PC-3 (cell line): Measurements from ENCODE around the gene TMEFF2. TPM values are rescaled to one million over a fixed set of nuclear protein-coding genes. Genes with fewer than 3 reads are reported as not detected.

Source experiments
- ATAC-seq: fragments of 200-7000 bp; cut with Tn5 transposase; 2 replicates; pipeline ENCODE4 v1.9.1; 2020; ENCODE audit warnings: mild to moderate bottlenecking, moderate library complexity
- BruUV-seq: library from RNA; stranded (reverse); fragments of 400-500 nt; replicated peaks from 2 replicates; lab custom pipeline; 2021; lab: Mats Ljungman, UMichigan
- CTCF ChIA-PET: fragments of 300-600 bp; sonication (Branson Sonifier 250); formaldehyde crosslinking; loops from one replicate; lab custom pipeline; 2022; ENCODE audit warnings: antibody characterized with exemption; lab: Charles Lee
- POLR2A ChIA-PET: fragments of 300-600 bp; sonication (Branson Sonifier 250); formaldehyde crosslinking; loops from one replicate; lab custom pipeline; 2022; ENCODE audit warnings: antibody characterized with exemption; ENCODE audit not compliant: unreplicated experiment; lab: Charles Lee
- DNase-seq: peaks from one replicate; pipeline ENCODE4 v3.0.0-alpha.2; 2015
- H2AFZ ChIP-seq: fragments of 300-600 bp; sonication (generic); 2 replicates; pipeline ENCODE4 v1.6.0; 2016; ENCODE audit warnings: antibody characterized with exemption, low read length
- H3F3A ChIP-seq: fragments of 300-600 bp; sonication (generic); one replicate; pipeline ENCODE4 v1.6.0; 2017; ENCODE audit warnings: antibody characterized with exemption, low read length, control low read depth, mild to moderate bottlenecking; ENCODE audit not compliant: unreplicated experiment
- H3K27ac ChIP-seq: fragments of 300-600 bp; sonication (generic); 2 replicates; pipeline ENCODE4 v1.5.1; 2016; ENCODE audit warnings: mild to moderate bottlenecking, low read length
- H3K27me3 ChIP-seq: fragments of 300-600 bp; sonication (generic); 2 replicates; pipeline ENCODE4 v1.6.1; 2016; ENCODE audit warnings: low read length, mixed read lengths
- H3K36me3 ChIP-seq: fragments of 300-600 bp; sonication (generic); 2 replicates; pipeline ENCODE4 v1.6.1; 2016; ENCODE audit warnings: low read depth, mixed run types, low read length, mixed read lengths
- H3K4me1 ChIP-seq: fragments of 300-600 bp; sonication (generic); 2 replicates; pipeline ENCODE4 v1.5.1; 2016; ENCODE audit warnings: low read length; ENCODE audit not compliant: insufficient read depth
- H3K4me2 ChIP-seq: fragments of 300-600 bp; sonication (generic); 2 replicates; pipeline ENCODE4 v1.6.0; 2016; ENCODE audit warnings: low read length
- H3K4me3 ChIP-seq: fragments of 300-600 bp; sonication (generic); 2 replicates; pipeline ENCODE4 v1.5.1; 2016; ENCODE audit warnings: mild to moderate bottlenecking, low read length, mixed read lengths
- H3K79me2 ChIP-seq: fragments of 300-600 bp; sonication (generic); 2 replicates; pipeline ENCODE4 v1.6.1; 2017; ENCODE audit warnings: low read length, mixed read lengths
- H3K9ac ChIP-seq: fragments of 300-600 bp; sonication (generic); 2 replicates; pipeline ENCODE4 v1.6.0; 2016; ENCODE audit warnings: mild to moderate bottlenecking, low read length
- H3K9me2 ChIP-seq: fragments of 300-600 bp; sonication (generic); replicated peaks from 2 replicates; pipeline ENCODE4 v1.6.1; 2016; ENCODE audit warnings: mixed run types, low read length, mixed read lengths
- H3K9me3 ChIP-seq: fragments of 300-600 bp; sonication (generic); 2 replicates; pipeline ENCODE4 v1.6.1; 2016; ENCODE audit warnings: low read length, mixed read lengths
- H4K20me1 ChIP-seq: fragments of 300-600 bp; sonication (generic); 2 replicates; pipeline ENCODE4 v1.6.1; 2016; ENCODE audit warnings: low read length, mixed read lengths
- EZH2 ChIP-seq: fragments of 300-600 bp; sonication (generic); IDR thresholded peaks from one replicate; pipeline ENCODE4 v1.6.1; 2017; ENCODE audit warnings: antibody characterized with exemption, mild to moderate bottlenecking, low read length; ENCODE audit not compliant: unreplicated experiment
- EZH2phosphoT487 ChIP-seq: fragments of 300-600 bp; sonication (generic); IDR thresholded peaks from 2 replicates; pipeline ENCODE4 v1.6.1; 2018; ENCODE audit warnings: mild to moderate bottlenecking, antibody characterized with exemption, low read length, borderline replicate concordance
- intact Hi-C: fragments of 100-400 bp; cut with micrococcal nuclease; formaldehyde crosslinking; loops from 2 replicates; pipeline ENCODE4 v1.9.0; 2023
- total RNA-seq: library from RNA; depleted of rRNA; stranded (reverse); fragments of >200 nt; gene quantifications from 2 replicates; pipeline ENCODE4 v1.2.3, GENCODE V29; 2014
- TF ChIP-seq, protein P1 (sequence below): fragments of 300-600 bp; sonication (generic); conservative IDR thresholded peaks from 2 replicates; pipeline ENCODE4 v1.5.1; 2017; ENCODE audit warnings: antibody characterized with exemption, low read depth, mild to moderate bottlenecking, low read length

The TMEFF2 gene
- total RNA-seq, 1 experiment from 2014 or later: not detected

DNA sequence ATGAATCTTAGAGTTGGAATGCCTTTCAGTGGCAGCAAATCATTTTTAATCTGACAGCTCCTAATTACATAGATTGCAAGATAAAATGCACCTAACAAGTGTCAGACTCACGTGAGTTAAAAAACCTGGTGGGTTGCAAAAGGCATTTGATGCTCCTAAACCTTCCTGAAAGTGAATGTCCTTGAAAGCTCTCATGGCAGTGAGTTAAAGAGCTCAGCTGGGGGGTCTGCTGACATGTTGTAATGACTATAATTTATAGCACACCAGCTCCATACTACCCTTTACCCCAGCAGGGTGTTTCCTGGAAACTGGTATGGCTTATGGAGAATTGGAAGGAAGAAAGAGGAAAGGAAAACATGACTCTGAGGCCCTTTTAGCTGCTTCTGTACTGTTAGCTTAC lies 256.0 kb downstream of the TMEFF2 start:
- H3K79me2 ChIP-seq: no peaks in the 10 kb centered on the region
- no peak overlapping the region for H3K4me2 ChIP-seq
- ChIA-PET POLR2A (no interaction called here), CTCF (no interaction called here)
- no peaks in the 10 kb centered on the region for H3K36me3 ChIP-seq
- no peak overlapping the region for H3K4me3 ChIP-seq
- intact Hi-C loops: no loop called here
- DNase-seq (no peak), ATAC-seq (no peak)
- 0 out of 2 replicates have a peak, but pooled peaks cover 2% of the 10 kb centered on the region for H3K27me3 ChIP-seq
- H4K20me1 ChIP-seq: no peaks in the 10 kb centered on the region
- no peaks in the 10 kb centered on the region for H3F3A ChIP-seq
- H3K27ac ChIP-seq: no peak overlapping the region
- no TSS peak for BruUV-seq
- H3K4me1 ChIP-seq: no peaks in the 10 kb centered on the region
- H3K9ac ChIP-seq: no peak overlapping the region
- TF ChIP-seq, protein P1, sequence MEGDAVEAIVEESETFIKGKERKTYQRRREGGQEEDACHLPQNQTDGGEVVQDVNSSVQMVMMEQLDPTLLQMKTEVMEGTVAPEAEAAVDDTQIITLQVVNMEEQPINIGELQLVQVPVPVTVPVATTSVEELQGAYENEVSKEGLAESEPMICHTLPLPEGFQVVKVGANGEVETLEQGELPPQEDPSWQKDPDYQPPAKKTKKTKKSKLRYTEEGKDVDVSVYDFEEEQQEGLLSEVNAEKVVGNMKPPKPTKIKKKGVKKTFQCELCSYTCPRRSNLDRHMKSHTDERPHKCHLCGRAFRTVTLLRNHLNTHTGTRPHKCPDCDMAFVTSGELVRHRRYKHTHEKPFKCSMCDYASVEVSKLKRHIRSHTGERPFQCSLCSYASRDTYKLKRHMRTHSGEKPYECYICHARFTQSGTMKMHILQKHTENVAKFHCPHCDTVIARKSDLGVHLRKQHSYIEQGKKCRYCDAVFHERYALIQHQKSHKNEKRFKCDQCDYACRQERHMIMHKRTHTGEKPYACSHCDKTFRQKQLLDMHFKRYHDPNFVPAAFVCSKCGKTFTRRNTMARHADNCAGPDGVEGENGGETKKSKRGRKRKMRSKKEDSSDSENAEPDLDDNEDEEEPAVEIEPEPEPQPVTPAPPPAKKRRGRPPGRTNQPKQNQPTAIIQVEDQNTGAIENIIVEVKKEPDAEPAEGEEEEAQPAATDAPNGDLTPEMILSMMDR: no peak
- no peak for TF ChIP-seq EZH2phosphoT487
- H3K9me3 ChIP-seq: no peaks in the 10 kb centered on the region
- no peak overlapping the region for H2AFZ ChIP-seq
- H3K9me2 ChIP-seq: no peaks in the 10 kb centered on the region

DNA sequence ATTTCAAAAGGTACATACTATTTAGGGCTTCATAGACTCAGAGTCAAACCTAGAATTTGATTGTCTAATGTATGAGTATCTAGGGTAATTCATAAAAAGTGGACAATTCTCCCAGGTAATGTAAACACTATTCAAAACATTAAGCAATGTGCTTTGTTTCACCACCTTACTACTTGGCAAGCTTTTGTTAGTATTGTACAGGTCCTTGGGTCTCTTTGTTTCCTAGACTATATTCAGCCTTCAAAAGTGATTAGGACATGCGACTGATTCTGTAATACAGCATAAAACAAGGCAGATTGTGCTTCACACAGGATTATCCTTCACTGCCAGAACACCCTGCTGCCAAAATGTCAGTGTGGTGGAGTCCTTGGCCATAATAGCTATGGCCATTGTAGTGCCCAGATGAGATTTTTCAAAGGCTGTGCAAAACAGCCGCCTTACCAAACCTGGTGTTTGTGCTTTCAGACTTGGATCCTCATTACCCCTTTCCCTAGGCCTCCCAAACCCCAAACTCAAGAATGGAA lies 257.8 kb downstream of the TMEFF2 start:
- H3K4me3 ChIP-seq: no peak overlapping the region
- no peak for DNase-seq
- H3K36me3 ChIP-seq: no peaks in the 10 kb centered on the region
- ATAC-seq: no peak
- 0 out of 2 replicates have a peak, but pooled peaks cover 2% of the 10 kb centered on the region for H3K27me3 ChIP-seq
- no peak for TF ChIP-seq EZH2
- TF ChIP-seq EZH2phosphoT487: no peak
- TF ChIP-seq, protein P1: no peak
- no peak overlapping the region for H3K9ac ChIP-seq
- no peaks in the 10 kb centered on the region for H3K9me3 ChIP-seq
- intact Hi-C loops: no loop called here
- no peaks in the 10 kb centered on the region for H4K20me1 ChIP-seq
- H3K4me1 ChIP-seq: no peaks in the 10 kb centered on the region
- no peaks in the 10 kb centered on the region for H3F3A ChIP-seq
- ChIA-PET POLR2A (no interaction called here), CTCF (interaction anchor here (0.6 kb wide), 1 partner anchor 225 kb away, joined by 3 read pairs; no protein-coding TSS in a partner anchor)
- BruUV-seq: no TSS peak
- no peaks in the 10 kb centered on the region for H3K9me2 ChIP-seq
- no peaks in the 10 kb centered on the region for H3K79me2 ChIP-seq
- H3K27ac ChIP-seq: no peak overlapping the region
- no peak overlapping the region for H2AFZ ChIP-seq
- no peak overlapping the region for H3K4me2 ChIP-seq

DNA sequence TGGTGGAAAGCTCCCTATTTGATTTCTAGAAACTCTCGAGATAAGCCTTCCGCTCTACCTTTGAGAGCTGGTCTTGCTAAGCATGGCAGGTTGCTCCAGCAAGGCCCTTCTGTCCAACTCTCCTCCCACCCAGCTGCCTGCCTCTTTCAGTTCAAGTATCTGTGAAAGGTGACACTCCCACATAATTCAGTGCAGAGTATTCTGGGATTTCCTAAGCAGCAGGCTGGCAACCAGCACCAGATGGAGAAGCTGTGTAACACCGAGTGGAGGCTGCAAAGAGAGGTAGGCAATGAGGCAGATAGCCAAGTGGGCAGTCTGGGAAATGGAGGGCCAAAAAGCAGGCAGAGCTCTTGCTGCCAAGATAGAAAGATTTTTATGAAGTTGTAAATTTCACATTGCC lies 259.5 kb downstream of the TMEFF2 start:
- Histone ChIP-seq H4K20me1 (no peaks in the 10 kb centered on the region), H3K9me3 (no peaks in the 10 kb centered on the region), H3K27ac (no peak overlapping the region), H3K4me3 (no peak overlapping the region), H3F3A (no peaks in the 10 kb centered on the region), H3K36me3 (no peaks in the 10 kb centered on the region), H3K27me3 (0 out of 2 replicates have a peak, but pooled peaks cover 2% of the 10 kb centered on the region), H3K9ac (no peak overlapping the region), H3K4me1 (no peaks in the 10 kb centered on the region), H3K4me2 (no peak overlapping the region), H3K9me2 (no peaks in the 10 kb centered on the region), H2AFZ (no peak overlapping the region), H3K79me2 (no peaks in the 10 kb centered on the region)
- no peak for ATAC-seq
- TF ChIP-seq EZH2phosphoT487 (no peak), EZH2 (no peak)
- TF ChIP-seq, protein P1: no peak
- intact Hi-C loops: no loop called here
- ChIA-PET POLR2A (no interaction called here), CTCF (interaction anchor here (0.6 kb wide), 1 partner anchor 65 kb away, joined by 3 read pairs; no protein-coding TSS in a partner anchor)
- DNase-seq: no peak
- no TSS peak for BruUV-seq
